ENCODE measurements around the gene ZNRF1.

DNA sequence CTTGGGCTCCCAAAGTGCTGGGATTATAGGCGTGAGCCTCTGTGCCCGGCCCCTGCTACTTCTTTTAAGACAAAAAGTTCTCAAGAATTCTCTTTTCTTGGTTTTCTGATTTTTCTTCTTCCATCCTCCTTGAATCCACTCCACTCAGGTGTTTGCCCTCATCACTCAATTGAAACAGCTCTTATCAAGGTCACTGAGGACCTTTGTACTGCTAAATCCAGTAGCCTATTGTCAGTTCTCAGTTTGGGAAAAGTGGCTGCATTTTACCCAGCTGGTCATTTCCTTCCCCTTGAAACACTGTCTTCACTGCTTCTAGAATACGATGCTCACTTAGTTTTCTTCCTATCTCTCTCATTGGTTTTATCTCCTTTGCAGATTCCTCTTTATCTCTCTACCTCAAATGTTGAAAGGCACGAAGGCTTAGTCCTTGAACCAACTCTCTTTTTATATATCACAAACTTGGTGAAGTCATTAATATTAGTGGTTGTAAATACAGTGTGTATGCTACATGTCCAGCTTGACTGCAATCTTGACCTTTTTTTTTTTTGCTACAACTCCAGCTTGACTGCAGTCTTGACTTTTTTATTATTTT lies 29.8 kb downstream of the ZNRF1 start:
- no peak for TF ChIP-seq POLR2AphosphoS5 (IDR thresholded peaks at IDR 0.05)
- no peak for TF ChIP-seq CTCF (IDR thresholded peaks at IDR 0.05)
- no peak for TF ChIP-seq EP300 (IDR thresholded peaks at IDR 0.05; ENCODE audit: low read depth)
- TF ChIP-seq POLR2A (IDR thresholded peaks at IDR 0.05), result no peak
